HEK293 (cell line): ENCODE data around the gene L2HGDH.

Experiments used
- CTCF ChIA-PET: fragments of 350-600 bp; formaldehyde crosslinking; extraction: SDS; loops from one replicate; lab custom pipeline; 2021; ENCODE audit warnings: antibody characterized with exemption; lab: Yijun Ruan, JAX
- POLR2A ChIA-PET: fragments of 300-600 bp; formaldehyde crosslinking; extraction: SDS; loops from one replicate; lab custom pipeline; 2020; ENCODE audit warnings: antibody characterized with exemption, inconsistent platforms; lab: Yijun Ruan, JAX
- H3K27ac ChIP-seq: fragments of 200-500 bp; sonication (Bioruptor generic); 2 replicates; pipeline ENCODE4 v1.5.1; 2014; ENCODE audit warnings: low read depth, low read length, control low read depth, inconsistent platforms; ENCODE audit errors: extremely low read depth
- H3K36me3 ChIP-seq, 2 experiments: fragments of 200-500 bp in 1 of 2; sonication (Bioruptor generic) in 1 of 2; 1 replicate in 1 of 2; 2 replicates in 1 of 2; pipeline ENCODE4 v1.5.1; 2014 to 2017; ENCODE audit warnings: inconsistent platforms in 2 of 2, low read length in 2 of 2; ENCODE audit not compliant: control insufficient read depth in 2 of 2, insufficient read depth in 1 of 2
- H3K4me1 ChIP-seq: fragments of 200-500 bp; sonication (Bioruptor generic); 2 replicates; pipeline ENCODE4 v1.5.1; 2014; ENCODE audit warnings: mild to moderate bottlenecking, low read length, inconsistent platforms; ENCODE audit not compliant: control insufficient read depth, insufficient read depth
- H3K4me3 ChIP-seq: 2 replicates; pipeline ENCODE4 v1.5.1; 2011; ENCODE audit warnings: low read depth, mild to moderate bottlenecking, control low read depth, low read length, moderate library complexity
- H3K9me3 ChIP-seq: fragments of 200-500 bp; sonication (Bioruptor generic); 2 replicates; pipeline ENCODE4 v1.5.1; 2014; ENCODE audit warnings: low read depth, low read length, inconsistent platforms; ENCODE audit not compliant: control insufficient read depth, insufficient read depth
- CTCF ChIP-seq: fragments of 450-650 bp; formaldehyde crosslinking; IDR thresholded peaks from 2 replicates; pipeline ENCODE4 v1.5.1; 2016; ENCODE audit warnings: missing biosample characterization, missing genetic modification characterization
- ELK4 ChIP-seq: IDR thresholded peaks from 2 replicates; pipeline ENCODE4 v1.6.1; 2011; ENCODE audit warnings: mild to moderate bottlenecking, low read depth, low read length, borderline replicate concordance
- PRDM2 ChIP-seq: fragments of 450-650 bp; formaldehyde crosslinking; IDR thresholded peaks from 2 replicates; pipeline ENCODE4 v1.5.1; 2016; ENCODE audit warnings: missing biosample characterization, missing genetic modification characterization, borderline replicate concordance
- ZNF2 ChIP-seq: fragments of 450-650 bp; formaldehyde crosslinking; IDR thresholded peaks from 2 replicates; pipeline ENCODE4 v1.5.1; 2016; ENCODE audit warnings: missing biosample characterization, missing genetic modification characterization
- ZNF335 ChIP-seq: fragments of 450-650 bp; formaldehyde crosslinking; conservative IDR thresholded peaks from 2 replicates; pipeline ENCODE4 v1.5.1; 2016; ENCODE audit warnings: missing biosample characterization, missing genetic modification characterization
- ZNF341 ChIP-seq: fragments of 450-650 bp; formaldehyde crosslinking; IDR thresholded peaks from 2 replicates; pipeline ENCODE4; 2016; ENCODE audit warnings: low read depth, missing biosample characterization, missing genetic modification characterization
- ZNF585B ChIP-seq: fragments of 450-650 bp; formaldehyde crosslinking; IDR thresholded peaks from 2 replicates; pipeline ENCODE4 v1.5.1; 2016; ENCODE audit warnings: missing biosample characterization, missing genetic modification characterization
- ZNF623 ChIP-seq: fragments of 450-650 bp; formaldehyde crosslinking; IDR thresholded peaks from 2 replicates; pipeline ENCODE4 v1.5.1; 2016; ENCODE audit warnings: missing biosample characterization, missing genetic modification characterization
- ZNF645 ChIP-seq: fragments of 450-650 bp; formaldehyde crosslinking; IDR thresholded peaks from 2 replicates; pipeline ENCODE4; 2016; ENCODE audit warnings: missing biosample characterization, missing genetic modification characterization
- ZNF76 ChIP-seq: fragments of 450-650 bp; formaldehyde crosslinking; IDR thresholded peaks from 2 replicates; pipeline ENCODE4; 2016; ENCODE audit warnings: low read depth, missing biosample characterization, missing genetic modification characterization, borderline replicate concordance

Gene L2HGDH

GRCh38 chr14:50257732-50258131, 54.3 kb downstream of the L2HGDH start (continued):
- TF ChIP-seq CTCF (tag by site-specific recombination) (no peak), ZNF585B (no peak)

GRCh38 chr14:50254248-50254647, 57.8 kb downstream of the L2HGDH start:
- Histone ChIP-seq H3K27ac (no peak overlapping the region), H3K4me1 (no peaks in the 10 kb centered on the region), H3K9me3 (no peaks in the 10 kb centered on the region), H3K36me3 (peaks cover 13 to 25% of the 10 kb centered on the region in 2 experiments; a peak in 2 of 3 replicates), H3K4me3 (no peak overlapping the region)
- TF ChIP-seq ZNF623 (tag by site-specific recombination) (no peak), ZNF2 (tag by site-specific recombination) (no peak), ELK4 (no peak)
- POLR2A ChIA-PET: no interaction called here
- CTCF ChIA-PET: no interaction called here

- Histone ChIP-seq H3K36me3 (peaks cover 13 to 24% of the 10 kb centered on the region in 2 experiments; a peak in 2 of 3 replicates), H3K4me3 (no peak overlapping the region), H3K4me1 (no peaks in the 10 kb centered on the region), H3K27ac (no peak overlapping the region), H3K9me3 (no peaks in the 10 kb centered on the region)
- POLR2A ChIA-PET: no interaction called here
- TF ChIP-seq ZNF335 (no peak), ZNF341 (tag by site-specific recombination) (no peak), ZNF645 (tag by site-specific recombination) (no peak), ZNF76 (tag by site-specific recombination) (no peak), PRDM2 (tag by site-specific recombination) (no peak)
- CTCF ChIA-PET: no interaction called here
Measured at GRCh38 chr14:50249136-50249775, 62.8 kb downstream of the L2HGDH start.
